DOHH2 (cell line): ENCODE measurements around the gene PEX10.
A peak's percentile ranks its signal among the peaks of the same experiment; 100 is the strongest.

Source experiments
- H3F3A ChIP-seq: fragments of 200-600 bp; sonication (generic), shearing (Covaris generic); 2 replicates; pipeline ENCODE4 v1.6.0; 2016; ENCODE audit warnings: antibody characterized with exemption, mild to moderate bottlenecking; ENCODE audit not compliant: control insufficient read depth, insufficient read depth
- H3K27ac ChIP-seq: fragments of 200-600 bp; sonication (generic); 2 replicates; pipeline ENCODE4 v1.5.1; 2014; ENCODE audit warnings: low read depth, mild to moderate bottlenecking, low read length, moderate library complexity
- H3K27me3 ChIP-seq: fragments of 200-600 bp; sonication (generic); 2 replicates; pipeline ENCODE4 v1.6.1; 2014; ENCODE audit warnings: mild to moderate bottlenecking, low read length, mixed read lengths; ENCODE audit not compliant: control insufficient read depth
- H3K36me3 ChIP-seq: fragments of 200-600 bp; sonication (generic); 2 replicates; pipeline ENCODE4 v1.6.1; 2014; ENCODE audit warnings: mild to moderate bottlenecking, low read length, moderate library complexity, mixed read lengths; ENCODE audit not compliant: control insufficient read depth
- H3K4me1 ChIP-seq: fragments of 200-600 bp; sonication (generic); 2 replicates; pipeline ENCODE4 v1.6.1; 2014; ENCODE audit warnings: mild to moderate bottlenecking, low read length, mixed read lengths; ENCODE audit not compliant: control insufficient read depth
- H3K4me2 ChIP-seq: fragments of 200-600 bp; sonication (generic); 2 replicates; pipeline ENCODE4 v1.6.0; 2014; ENCODE audit warnings: mild to moderate bottlenecking, low read length, moderate library complexity
- H3K4me3 ChIP-seq: fragments of 200-600 bp; sonication (generic); 2 replicates; pipeline ENCODE4 v1.5.1; 2014; ENCODE audit warnings: mild to moderate bottlenecking, low read length, mixed read lengths
- H3K79me2 ChIP-seq: fragments of 200-600 bp; sonication (generic); 2 replicates; pipeline ENCODE4 v1.6.1; 2014; ENCODE audit warnings: mild to moderate bottlenecking, low read length, mixed read lengths; ENCODE audit not compliant: control insufficient read depth
- H3K9me2 ChIP-seq: fragments of 200-600 bp; sonication (generic); replicated peaks from 2 replicates; pipeline ENCODE4 v1.6.1; 2014; ENCODE audit warnings: mild to moderate bottlenecking, low read length, mixed read lengths; ENCODE audit not compliant: control insufficient read depth
- H3K9me3 ChIP-seq: fragments of 200-600 bp; sonication (generic); 2 replicates; pipeline ENCODE4 v1.6.1; 2014; ENCODE audit warnings: antibody characterized with exemption, low read length, mixed read lengths; ENCODE audit not compliant: control insufficient read depth, insufficient read depth
- H4K20me1 ChIP-seq: fragments of 200-600 bp; sonication (generic); 2 replicates; pipeline ENCODE4 v1.6.0; 2014; ENCODE audit warnings: low read depth, mild to moderate bottlenecking, antibody characterized with exemption, low read length, moderate library complexity; ENCODE audit not compliant: control insufficient read depth, insufficient read depth
- CTCF ChIP-seq: fragments of 200-600 bp; sonication (generic); IDR thresholded peaks from one replicate; pipeline ENCODE4 v1.5.1; 2014; ENCODE audit warnings: antibody characterized with exemption, mild to moderate bottlenecking, low read depth, low read length; ENCODE audit not compliant: poor library complexity, severe bottlenecking
- EZH2phosphoT487 ChIP-seq: fragments of 200-600 bp; sonication (generic); IDR thresholded peaks from 2 replicates; pipeline ENCODE4 v1.6.1; 2017; ENCODE audit warnings: borderline replicate concordance, mild to moderate bottlenecking, antibody characterized with exemption, low read length, moderate library complexity, mixed read lengths

The PEX10 gene

GRCh38 chr1:2411801-2412394 is 466 bp downstream of the PEX10 start:
- TF ChIP-seq CTCF (no peak), EZH2phosphoT487 (no peak)
- Histone ChIP-seq H3K36me3 (peaks cover 18% of the 10 kb centered on the region), H3K9me2 (no peaks in the 10 kb centered on the region), H3K27me3 (no peaks in the 10 kb centered on the region), H3K9me3 (no peaks in the 10 kb centered on the region), H4K20me1 (no peaks in the 10 kb centered on the region), H3K4me2 (peak overlapping the region; percentile 81), H3K27ac (0 out of 2 replicates have a peak overlapping the region, but pooled peaks have one; percentile 4), H3K4me1 (peaks cover 43% of the 10 kb centered on the region), H3K79me2 (peaks cover 29% of the 10 kb centered on the region), H3F3A (0 out of 2 replicates have a peak, but pooled peaks cover 10% of the 10 kb centered on the region), H3K4me3 (peak overlapping the region; percentile 89)

- no peak overlapping the region for H3K27ac ChIP-seq
- peaks cover 4% of the 10 kb centered on the region; the same call in 1 of the 2 replicates for H4K20me1 ChIP-seq
- H3K4me2 ChIP-seq, result no peak overlapping the region
- H3K4me3 ChIP-seq, result no peak overlapping the region
- no peaks in the 10 kb centered on the region for H3K9me2 ChIP-seq
- TF ChIP-seq EZH2phosphoT487 (no peak), CTCF (no peak)
- no peaks in the 10 kb centered on the region for H3K9me3 ChIP-seq
- peaks cover 22% of the 10 kb centered on the region for H3K4me1 ChIP-seq
- H3K79me2 ChIP-seq, result peaks cover 29% of the 10 kb centered on the region
- H3F3A ChIP-seq, result peaks cover 10% of the 10 kb centered on the region
- H3K27me3 ChIP-seq, result no peaks in the 10 kb centered on the region
- peaks cover 38% of the 10 kb centered on the region for H3K36me3 ChIP-seq
Observed at GRCh38 chr1:2409745-2410144, 2.6 kb downstream of the PEX10 start.

GRCh38 chr1:2408859-2409276 is 3.5 kb downstream of the PEX10 start:
- Histone ChIP-seq H3K4me1 (peaks cover 13% of the 10 kb centered on the region), H3K9me2 (no peaks in the 10 kb centered on the region), H3K4me3 (no peak overlapping the region), H3K36me3 (peaks cover 47% of the 10 kb centered on the region), H4K20me1 (peaks cover 4% of the 10 kb centered on the region; the same call in 1 of the 2 replicates), H3K27me3 (no peaks in the 10 kb centered on the region), H3K9me3 (no peaks in the 10 kb centered on the region), H3F3A (peaks cover 7% of the 10 kb centered on the region), H3K27ac (no peak overlapping the region), H3K4me2 (no peak overlapping the region), H3K79me2 (peaks cover 26% of the 10 kb centered on the region)
- no peak for TF ChIP-seq EZH2phosphoT487

GRCh38 chr1:2408456-2408855 is 3.9 kb downstream of the PEX10 start:
- TF ChIP-seq EZH2phosphoT487 (no peak), CTCF (no peak)
- Histone ChIP-seq H4K20me1 (peaks cover 4% of the 10 kb centered on the region; the same call in 1 of the 2 replicates), H3K9me2 (no peaks in the 10 kb centered on the region), H3K36me3 (peaks cover 47% of the 10 kb centered on the region), H3K9me3 (no peaks in the 10 kb centered on the region), H3F3A (peaks cover 6% of the 10 kb centered on the region), H3K27ac (no peak overlapping the region), H3K4me3 (no peak overlapping the region), H3K4me1 (peaks cover 9% of the 10 kb centered on the region), H3K79me2 (peaks cover 22% of the 10 kb centered on the region), H3K4me2 (no peak overlapping the region), H3K27me3 (no peaks in the 10 kb centered on the region)
